ENCODE results near the gene NBPF3. TPM values are rescaled to one million over a fixed set of nuclear protein-coding genes. Genes with fewer than 3 reads are reported as not detected.
"Not testable (repeated sequence)": the region's sequence is repeated elsewhere in the genome, so short reads cannot be mapped to it uniquely, and the experiment has no call there.

Gene NBPF3
- 40.4 and 44.8 TPM in 2 replicates for total RNA-seq (2014; rRNA removed; shearing (Covaris generic))

- peak within 1 kb of the TSS; percentile 91 for H3K4me3 ChIP-seq
- H3K4me1 ChIP-seq (replicated peaks), result peaks cover 5% of the 10 kb centered on the region
- peak; percentile 86 to 93 for DNase-seq (ENCODE audit: low read depth in 1 of 2, low spot score in 2 of 2)
- no peaks in the 10 kb centered on the region for H3K9me3 ChIP-seq (replicated peaks)
- no peaks in the 10 kb centered on the region for H3K27me3 ChIP-seq (replicated peaks)
- no peak within 1 kb of the TSS for H3K27ac ChIP-seq
- H3K36me3 ChIP-seq, result 0 out of 2 replicates have a peak, but pooled peaks cover 2% of the 10 kb centered on the region
Measured at GRCh38 chr1:21439721-21440629, at the start of gene NBPF3. NBPF3 (plus strand) TSS chr1:21440137; CDS start chr1:21445087, 4,950 bp downstream.

- Histone ChIP-seq H3K9me3 (replicated peaks) (no peaks in the 10 kb centered on the region), H3K27me3 (replicated peaks) (peaks cover 5% of the 10 kb centered on the region; the same call in 1 of the 2 replicates), H3K4me1 (replicated peaks) (no peaks in the 10 kb centered on the region), H3K36me3 (no peaks in the 10 kb centered on the region), H3K27ac (no peak overlapping the region), H3K4me3 (no peak overlapping the region)
- no peak for DNase-seq (ENCODE audit: low read depth in 1 of 2, low spot score in 2 of 2)
Measured at GRCh38 chr1:21391497-21391896, 48.4 kb upstream of the NBPF3 start.

- Histone ChIP-seq H3K4me1 (replicated peaks) (no peaks in the 10 kb centered on the region), H3K9me3 (replicated peaks) (no peaks in the 10 kb centered on the region), H3K4me3 (no peak overlapping the region), H3K27ac (no peak overlapping the region), H3K36me3 (no peaks in the 10 kb centered on the region), H3K27me3 (replicated peaks) (peaks cover 5% of the 10 kb centered on the region; the same call in 1 of the 2 replicates)
- no peak for DNase-seq (ENCODE audit: low read depth in 1 of 2, low spot score in 2 of 2)
Measured at GRCh38 chr1:21392587-21393263, 47.2 kb upstream of the NBPF3 start.

- Histone ChIP-seq H3K27me3 (replicated peaks) (peaks cover 14% of the 10 kb centered on the region; the same call in 1 of the 2 replicates), H3K4me1 (replicated peaks) (no peaks in the 10 kb centered on the region), H3K9me3 (replicated peaks) (no peaks in the 10 kb centered on the region), H3K36me3 (no peaks in the 10 kb centered on the region), H3K4me3 (no peak overlapping the region), H3K27ac (no peak overlapping the region)
- DNase-seq (ENCODE audit: low read depth in 1 of 2, low spot score in 2 of 2), result no peak
Measured at GRCh38 chr1:21396516-21396915, 43.4 kb upstream of the NBPF3 start.

- peaks cover 9% of the 10 kb centered on the region; the same call in 1 of the 2 replicates for H3K27me3 ChIP-seq (replicated peaks)
- H3K27ac ChIP-seq, result no peak overlapping the region
- H3K4me1 ChIP-seq (replicated peaks), result no peaks in the 10 kb centered on the region
- no peaks in the 10 kb centered on the region for H3K9me3 ChIP-seq (replicated peaks)
- DNase-seq (ENCODE audit: low read depth in 1 of 2, low spot score in 2 of 2), result no peak
- H3K36me3 ChIP-seq, result no peaks in the 10 kb centered on the region
- no peak overlapping the region for H3K4me3 ChIP-seq
Measured at GRCh38 chr1:21397813-21398188, 42.1 kb upstream of the NBPF3 start.

- H3K9me3 ChIP-seq (replicated peaks); H3K4me3 ChIP-seq; H3K4me1 ChIP-seq (replicated peaks); H3K36me3 ChIP-seq; H3K27ac ChIP-seq; H3K27me3 ChIP-seq (replicated peaks); DNase-seq (ENCODE audit: low read depth in 1 of 2, low spot score in 2 of 2): not testable (repeated sequence)
Measured at GRCh38 chr1:21401726-21402346, 38.1 kb upstream of the NBPF3 start.

GRCh38 chr1:21406659-21407058 is 33.3 kb upstream of the NBPF3 start:
- H3K27ac ChIP-seq, result no peak overlapping the region
- no peak for DNase-seq (ENCODE audit: low read depth in 1 of 2, low spot score in 2 of 2)
- H3K36me3 ChIP-seq, result no peaks in the 10 kb centered on the region
- peaks cover 10% of the 10 kb centered on the region for H3K27me3 ChIP-seq (replicated peaks)
- H3K4me3 ChIP-seq, result no peak overlapping the region
- no peaks in the 10 kb centered on the region for H3K9me3 ChIP-seq (replicated peaks)
- no peaks in the 10 kb centered on the region for H3K4me1 ChIP-seq (replicated peaks)

GRCh38 chr1:21409897-21410296 is 30.0 kb upstream of the NBPF3 start:
- not testable (repeated sequence) for H3K4me3 ChIP-seq; H3K27ac ChIP-seq; H3K9me3 ChIP-seq (replicated peaks); H3K36me3 ChIP-seq; H3K4me1 ChIP-seq (replicated peaks); DNase-seq (ENCODE audit: low read depth in 1 of 2, low spot score in 2 of 2)
- H3K27me3 ChIP-seq (replicated peaks), result peaks cover 10% of the 10 kb centered on the region

GRCh38 chr1:21414015-21414414 is 25.9 kb upstream of the NBPF3 start:
- H3K36me3 ChIP-seq, result no peaks in the 10 kb centered on the region
- DNase-seq (ENCODE audit: low read depth in 1 of 2, low spot score in 2 of 2), result no peak
- H3K27ac ChIP-seq, result no peak overlapping the region
- H3K27me3 ChIP-seq (replicated peaks), result peaks cover 16% of the 10 kb centered on the region
- H3K4me1 ChIP-seq (replicated peaks), result no peaks in the 10 kb centered on the region
- H3K4me3 ChIP-seq, result no peak overlapping the region
- no peaks in the 10 kb centered on the region for H3K9me3 ChIP-seq (replicated peaks)

GRCh38 chr1:21420378-21420777 is 19.6 kb upstream of the NBPF3 start:
- H3K4me3 ChIP-seq; H3K27ac ChIP-seq; H3K36me3 ChIP-seq; H3K27me3 ChIP-seq (replicated peaks); H3K4me1 ChIP-seq (replicated peaks); H3K9me3 ChIP-seq (replicated peaks); DNase-seq (ENCODE audit: low read depth in 1 of 2, low spot score in 2 of 2): not testable (repeated sequence)

- not testable (repeated sequence) for H3K27me3 ChIP-seq (replicated peaks); H3K27ac ChIP-seq; H3K36me3 ChIP-seq; DNase-seq (ENCODE audit: low read depth in 1 of 2, low spot score in 2 of 2); H3K9me3 ChIP-seq (replicated peaks); H3K4me3 ChIP-seq; H3K4me1 ChIP-seq (replicated peaks)
Measured at GRCh38 chr1:21421307-21421706, 18.6 kb upstream of the NBPF3 start.

- H3K27ac ChIP-seq; H3K4me1 ChIP-seq (replicated peaks); H3K9me3 ChIP-seq (replicated peaks); H3K4me3 ChIP-seq; H3K27me3 ChIP-seq (replicated peaks); H3K36me3 ChIP-seq; DNase-seq (ENCODE audit: low read depth in 1 of 2, low spot score in 2 of 2): not testable (repeated sequence)
Measured at GRCh38 chr1:21427798-21428480, 12.0 kb upstream of the NBPF3 start.

- not testable (repeated sequence) for H3K9me3 ChIP-seq (replicated peaks); H3K27ac ChIP-seq; H3K4me1 ChIP-seq (replicated peaks); DNase-seq (ENCODE audit: low read depth in 1 of 2, low spot score in 2 of 2); H3K4me3 ChIP-seq; H3K27me3 ChIP-seq (replicated peaks); H3K36me3 ChIP-seq
Measured at GRCh38 chr1:21428481-21429073, 11.4 kb upstream of the NBPF3 start.
